ENCODE data around the gene DGKE.

Gene DGKE

GRCh38 chr17:56884483-56885311 is 50.7 kb downstream of the DGKE start:
- TF ChIP-seq CTCF (IDR thresholded peaks at IDR 0.05; ENCODE audit: insufficient read depth, low read depth, low read length, missing control alignments) = no peak
- no peak for DNase-seq (ENCODE audit: low read depth)
- H3K4me3 ChIP-seq (ENCODE audit: low read depth, low read length) = no peak overlapping the region

GRCh38 chr17:56885312-56885657 is 51.3 kb downstream of the DGKE start:
- DNase-seq (ENCODE audit: low read depth) = no peak

GRCh38 chr17:56886288-56886731 is 52.4 kb downstream of the DGKE start:
- no peak for TF ChIP-seq CTCF (IDR thresholded peaks at IDR 0.05; ENCODE audit: insufficient read depth, low read depth, low read length, missing control alignments)
- DNase-seq (ENCODE audit: low read depth) = no peak
- no peak overlapping the region for H3K4me3 ChIP-seq (ENCODE audit: low read depth, low read length)

More at GRCh38 chr17:56885312-56885657, 51.3 kb downstream of the DGKE start:
- no peak for TF ChIP-seq CTCF (IDR thresholded peaks at IDR 0.05; ENCODE audit: insufficient read depth, low read depth, low read length, missing control alignments)
- H3K4me3 ChIP-seq (ENCODE audit: low read depth, low read length) = no peak overlapping the region

- TF ChIP-seq CTCF (IDR thresholded peaks at IDR 0.05; ENCODE audit: insufficient read depth, low read depth, low read length, missing control alignments) = no peak
- DNase-seq (ENCODE audit: low read depth) = no peak
- no peak overlapping the region for H3K4me3 ChIP-seq (ENCODE audit: low read depth, low read length)
Observed at GRCh38 chr17:56887105-56887504, 53.2 kb downstream of the DGKE start.

GRCh38 chr17:56887552-56888467 is 53.9 kb downstream of the DGKE start:
- DNase-seq (ENCODE audit: low read depth) = no peak
- TF ChIP-seq CTCF (IDR thresholded peaks at IDR 0.05; ENCODE audit: insufficient read depth, low read depth, low read length, missing control alignments) = no peak
- H3K4me3 ChIP-seq (ENCODE audit: low read depth, low read length) = no peak overlapping the region

- no peak overlapping the region for H3K4me3 ChIP-seq (ENCODE audit: low read depth, low read length)
- TF ChIP-seq CTCF (IDR thresholded peaks at IDR 0.05; ENCODE audit: insufficient read depth, low read depth, low read length, missing control alignments) = no peak
- DNase-seq (ENCODE audit: low read depth) = no peak
Observed at GRCh38 chr17:56890390-56890789, 56.4 kb downstream of the DGKE start.

All from GM12865 (cell line).